ENCODE measurements around the gene FIBIN.
"Not testable (repeated sequence)": the region's sequence is repeated elsewhere in the genome, so short reads cannot be mapped to it uniquely, and the experiment has no call there.

The FIBIN gene

DNA sequence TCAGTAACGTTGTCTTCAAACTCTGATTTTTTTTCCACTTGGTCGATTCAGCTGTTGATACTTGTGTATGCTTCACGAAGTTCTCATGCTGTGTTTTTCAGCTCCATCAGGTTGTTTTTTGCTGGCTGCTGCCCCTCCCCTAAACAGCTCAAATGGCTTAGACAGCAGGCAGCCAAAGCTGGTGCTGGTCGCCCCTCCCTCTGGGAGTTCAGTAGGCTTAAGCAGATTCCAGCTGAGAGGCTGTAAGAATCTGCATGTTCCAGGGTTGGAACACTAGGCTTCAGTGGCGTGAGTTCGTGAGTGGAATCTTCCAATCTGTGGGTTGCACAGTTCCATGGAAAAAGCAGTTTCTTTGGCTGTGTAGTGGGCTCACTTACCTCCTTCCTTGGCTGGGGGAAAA is 10.3 kb upstream of the FIBIN start:
- no peak for DNase-seq

- DNase-seq = no peak
These were observed 8.4 kb upstream of the FIBIN start for GRCh38 chr11:26985470-26985869.

DNA sequence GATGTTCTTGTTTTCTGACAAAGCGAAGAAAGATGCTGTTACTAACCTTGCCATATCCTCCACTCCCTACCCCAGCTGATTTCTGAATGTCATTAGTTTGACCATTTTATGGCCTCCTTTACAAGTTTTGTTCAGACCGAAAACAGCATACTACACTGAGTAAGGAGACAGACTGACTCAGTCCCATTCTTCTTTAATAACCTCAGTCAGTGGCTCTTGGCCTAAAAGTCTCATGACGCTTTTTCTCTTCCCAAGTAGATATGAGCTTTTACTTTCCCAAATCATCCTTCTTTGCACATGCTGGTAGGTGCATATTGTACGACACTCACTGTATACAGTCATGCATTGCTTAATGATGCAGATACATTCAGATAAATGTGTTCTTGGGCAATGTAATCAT is 8.0 kb upstream of the FIBIN start:
- no peak for DNase-seq

DNA sequence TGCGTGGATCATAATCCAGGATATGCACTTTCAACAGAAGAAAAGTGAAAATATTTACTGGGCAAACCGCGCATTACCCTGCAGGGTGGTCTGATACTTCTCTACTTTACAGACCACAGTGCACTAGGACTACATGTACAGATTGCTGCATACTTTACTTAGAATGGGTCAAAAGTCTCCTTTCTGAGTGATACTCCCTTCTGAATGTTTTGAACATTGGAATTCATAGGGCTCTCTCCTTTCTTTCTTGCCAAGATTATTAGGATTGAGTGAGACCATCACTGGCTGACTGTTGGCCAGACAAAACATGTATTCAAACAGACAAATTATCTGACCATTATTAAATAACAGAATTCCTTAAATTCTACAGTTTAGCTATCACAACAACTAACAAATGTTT is 6.6 kb upstream of the FIBIN start:
- no peak for DNase-seq

- DNase-seq = no peak
These were observed 6.2 kb upstream of the FIBIN start for GRCh38 chr11:26987731-26988130.

DNA sequence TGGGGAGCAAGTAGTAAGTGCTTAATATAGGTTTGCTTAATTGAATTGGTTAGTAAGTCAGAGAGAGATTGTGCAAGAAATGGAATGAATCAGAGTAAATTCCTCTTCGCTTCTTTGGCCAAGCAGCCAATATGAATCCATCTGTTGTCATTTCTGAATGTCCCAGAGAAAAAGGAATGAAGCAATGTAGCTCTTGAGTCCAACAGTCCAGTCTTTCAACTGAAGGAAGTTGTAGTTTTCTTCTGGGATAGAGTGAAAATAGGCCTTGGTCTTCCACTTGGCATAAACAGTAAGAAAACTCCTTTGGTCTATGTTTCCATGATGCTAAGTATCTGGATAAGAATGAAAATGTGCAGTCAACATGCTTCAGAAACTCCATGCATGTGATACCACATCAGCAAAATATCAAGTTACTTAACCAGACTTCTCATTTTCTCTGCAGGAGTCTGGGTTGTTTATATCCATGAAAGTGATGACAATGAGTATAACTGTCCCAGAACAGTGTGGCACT is 1.8 kb upstream of the FIBIN start:
- no peak for DNase-seq

DNA sequence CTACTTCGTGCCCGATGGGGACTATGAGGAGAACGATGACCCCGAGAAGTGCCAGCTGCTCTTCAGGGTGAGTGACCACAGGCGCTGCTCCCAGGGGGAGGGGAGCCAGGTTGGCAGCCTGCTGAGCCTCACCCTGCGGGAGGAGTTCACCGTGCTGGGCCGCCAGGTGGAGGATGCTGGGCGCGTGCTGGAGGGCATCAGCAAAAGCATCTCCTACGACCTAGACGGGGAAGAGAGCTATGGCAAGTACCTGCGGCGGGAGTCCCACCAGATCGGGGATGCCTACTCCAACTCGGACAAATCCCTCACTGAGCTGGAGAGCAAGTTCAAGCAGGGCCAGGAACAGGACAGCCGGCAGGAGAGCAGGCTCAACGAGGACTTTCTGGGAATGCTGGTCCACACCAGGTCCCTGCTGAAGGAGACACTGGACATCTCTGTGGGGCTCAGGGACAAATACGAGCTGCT is 751 bp downstream of the FIBIN start:
- no peak for DNase-seq

DNA sequence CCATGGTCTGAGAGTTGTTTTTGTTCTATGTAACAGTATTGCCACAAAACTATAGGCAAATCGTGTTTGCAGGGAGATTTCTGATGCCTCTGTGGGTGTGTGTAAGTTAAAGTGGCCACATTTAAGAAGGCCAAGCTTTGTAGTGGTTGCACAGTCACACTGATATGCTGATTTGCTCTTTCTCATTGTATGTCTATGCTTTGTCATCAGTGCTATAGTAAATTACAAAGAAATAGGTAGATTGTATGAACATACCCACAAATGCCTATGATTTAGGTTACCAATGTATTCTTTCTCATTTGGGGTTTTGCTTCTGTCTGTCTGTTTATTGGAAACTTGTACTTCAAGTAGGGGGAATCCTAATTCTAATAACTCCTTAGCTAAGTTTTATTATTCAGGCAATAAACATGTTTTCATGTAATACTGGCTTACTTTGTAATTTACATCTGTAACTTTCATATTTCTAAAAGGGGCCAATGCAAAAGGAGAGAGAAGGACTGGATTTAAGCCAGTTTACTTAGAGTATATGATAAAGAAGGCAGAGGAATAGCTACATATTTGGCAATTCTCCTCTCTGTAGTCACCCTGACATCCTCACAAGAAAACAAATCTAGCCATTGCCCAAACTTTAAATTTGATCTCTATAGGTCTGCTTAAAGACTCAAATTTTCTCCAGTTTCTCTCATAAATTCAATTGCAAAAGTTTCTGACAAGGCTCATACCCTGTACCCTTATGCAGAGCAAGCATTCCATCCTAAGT is 2.0 kb downstream of the FIBIN start:
- DNase-seq = no peak

GRCh38 chr11:26997378-26997777 is 3.5 kb downstream of the FIBIN start:
- no peak for DNase-seq

- DNase-seq = not testable (repeated sequence)
These were observed 7.3 kb downstream of the FIBIN start for GRCh38 chr11:27001136-27001730.

DNA sequence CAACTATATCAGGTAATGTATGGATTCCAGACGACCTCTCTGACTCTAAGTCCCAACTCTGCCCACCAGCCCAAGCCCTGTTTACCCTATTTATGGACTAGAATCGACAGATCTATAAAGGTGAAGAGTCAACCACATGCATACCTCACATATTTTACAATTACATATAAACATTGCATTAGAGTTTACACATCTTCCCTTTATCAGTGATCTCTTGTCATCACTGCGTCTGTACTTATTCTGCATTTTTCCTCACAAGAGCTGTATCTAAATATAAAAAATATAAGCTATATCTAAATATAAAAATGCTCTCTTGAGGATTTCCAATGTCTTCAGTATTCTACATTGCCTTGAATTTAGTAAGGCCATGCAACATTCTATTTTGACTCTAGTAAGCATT is 8.5 kb downstream of the FIBIN start:
- DNase-seq = no peak

- no peak for DNase-seq
These were observed 8.9 kb downstream of the FIBIN start for GRCh38 chr11:27002838-27003237.

- no peak for DNase-seq
These were observed 10.2 kb downstream of the FIBIN start for GRCh38 chr11:27004103-27004502.

- no peak for DNase-seq
These were observed 15.1 kb downstream of the FIBIN start for GRCh38 chr11:27008811-27009535.

- DNase-seq = no peak
These were observed 17.8 kb downstream of the FIBIN start for GRCh38 chr11:27011560-27012233.

- DNase-seq = no peak
These were observed 18.5 kb downstream of the FIBIN start for GRCh38 chr11:27012234-27012921.

- DNase-seq = no peak
These were observed 20.0 kb downstream of the FIBIN start for GRCh38 chr11:27013781-27014361.

- no peak for DNase-seq
These were observed 25.1 kb downstream of the FIBIN start for GRCh38 chr11:27018902-27019529.

- no peak for DNase-seq
These were observed 26.8 kb downstream of the FIBIN start for GRCh38 chr11:27020751-27021150.

DNA sequence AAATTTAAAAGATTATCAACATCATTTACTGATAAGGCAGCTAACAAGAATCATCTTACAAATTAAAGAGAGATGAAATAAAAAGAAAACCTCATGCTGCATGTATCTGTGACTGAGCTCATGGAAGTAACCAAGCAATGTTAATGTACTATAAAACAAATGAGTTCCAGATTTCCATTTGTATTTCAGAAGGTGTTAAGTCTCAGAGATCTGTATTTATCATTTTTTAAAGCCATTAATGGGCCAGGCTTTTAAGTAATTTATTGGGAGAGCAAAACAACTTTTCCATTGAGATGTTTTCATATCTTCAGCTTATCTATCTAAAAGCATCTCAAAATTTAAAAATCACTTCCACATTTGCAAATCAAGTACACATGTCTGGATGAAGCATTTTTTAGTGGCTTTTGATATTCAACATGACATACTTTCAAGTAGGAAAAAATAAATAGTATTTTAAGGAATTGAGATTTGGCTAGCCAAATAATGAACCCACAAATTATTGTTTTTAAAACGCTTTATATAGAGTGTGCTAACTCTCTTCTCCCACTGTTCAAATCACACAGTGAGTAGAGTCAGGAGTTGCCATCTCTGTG is 28.8 kb downstream of the FIBIN start:
- DNase-seq = no peak

- DNase-seq = no peak
These were observed 31.0 kb downstream of the FIBIN start for GRCh38 chr11:27024865-27025264.

Measured in NCI-H1092 treated with DMSO at 0.1 percent for 48 hours (cell line).